Kidney glomerular epithelial cell (primary cell): ENCODE results near the gene PPP1CB.
"Not testable (repeated sequence)": the region's sequence is repeated elsewhere in the genome, so short reads cannot be mapped to it uniquely, and the experiment has no call there.

ENCODE experiments used
- DNase-seq: peaks from one replicate; lab custom pipeline; 2025; lab: John Stamatoyannopoulos, UW

PPP1CB gene

DNA sequence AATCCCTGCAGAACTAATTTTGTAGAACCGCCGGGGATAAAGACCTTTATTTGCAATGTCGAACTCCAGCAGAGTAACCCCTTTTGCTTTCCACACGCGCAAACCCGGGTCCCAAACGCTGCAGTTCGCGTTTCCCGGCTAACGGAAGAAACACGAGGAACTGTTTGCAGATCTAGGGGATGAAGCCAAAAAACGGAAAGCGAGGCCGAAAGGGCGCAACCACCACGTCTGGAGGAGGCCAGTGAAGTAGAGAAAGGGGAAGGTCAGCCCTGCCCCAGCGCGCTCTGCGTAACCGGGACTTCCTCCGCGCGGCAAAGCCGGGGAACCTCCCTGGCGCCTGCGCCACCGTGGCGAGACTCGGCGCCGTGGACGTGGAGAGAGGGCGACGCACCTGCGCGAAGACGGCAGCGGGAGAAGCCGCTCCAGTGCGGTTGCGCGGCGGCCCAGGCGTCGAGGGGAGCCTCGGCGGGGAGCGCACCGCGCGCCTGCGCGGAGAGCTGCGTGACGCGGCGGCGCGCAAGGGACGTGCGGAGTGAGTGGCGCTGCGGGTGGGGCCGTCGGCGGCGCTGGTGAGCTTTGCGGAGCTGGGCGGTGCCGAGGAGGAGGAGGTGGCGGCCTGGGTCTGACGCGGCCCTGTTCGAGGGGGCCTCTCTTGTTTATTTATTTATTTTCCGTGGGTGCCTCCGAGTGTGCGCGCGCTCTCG is at the start of gene PPP1CB:
PPP1CB (plus strand) TSS at position 579 of the 704 bp plus-strand sequence. CDS start 295 bp downstream, outside the sequence.
- peak; percentile 97 for DNase-seq

DNA sequence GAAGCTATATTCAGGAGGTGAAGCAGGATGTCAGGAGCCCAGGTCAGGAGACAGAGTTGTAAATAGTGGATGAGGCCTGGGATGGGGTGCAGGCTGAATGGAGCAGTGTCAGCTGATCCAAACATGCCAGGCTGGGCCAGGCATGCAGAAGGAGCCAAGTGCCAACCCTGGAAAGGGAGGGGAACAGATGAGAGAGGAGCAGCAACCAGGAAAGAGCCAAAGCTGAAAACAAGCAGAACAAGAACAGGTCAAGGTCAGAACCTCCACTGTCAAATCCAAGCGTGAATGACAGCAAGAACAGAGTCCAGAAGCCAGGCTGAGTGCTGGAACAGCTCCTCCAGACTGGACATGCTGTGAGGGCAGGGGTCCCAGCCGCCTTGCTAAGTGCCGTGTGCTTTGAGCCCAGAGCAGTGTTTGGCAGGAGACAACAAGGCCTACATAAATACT is 49.2 kb upstream of the PPP1CB start:
- DNase-seq = no peak

DNA sequence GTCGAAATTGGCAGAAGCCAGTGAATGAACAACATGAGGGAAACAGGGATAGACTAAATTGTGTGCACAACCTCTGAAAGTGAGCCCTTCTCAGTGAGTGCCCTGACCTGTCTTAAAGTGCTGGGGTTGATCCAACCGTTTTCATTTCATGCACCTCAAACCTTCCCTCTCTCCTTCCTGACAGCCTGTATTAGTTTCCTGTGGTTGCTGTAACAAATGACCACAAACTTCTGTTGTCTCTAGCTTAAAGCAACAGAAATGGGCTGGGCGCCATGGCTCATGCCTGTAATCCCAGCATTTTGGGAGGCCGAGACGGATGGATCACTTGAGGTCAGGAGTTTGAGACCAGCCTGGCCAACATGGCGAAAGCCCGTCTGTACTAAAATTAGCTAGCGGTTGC is 48.8 kb upstream of the PPP1CB start:
- no peak for DNase-seq

DNA sequence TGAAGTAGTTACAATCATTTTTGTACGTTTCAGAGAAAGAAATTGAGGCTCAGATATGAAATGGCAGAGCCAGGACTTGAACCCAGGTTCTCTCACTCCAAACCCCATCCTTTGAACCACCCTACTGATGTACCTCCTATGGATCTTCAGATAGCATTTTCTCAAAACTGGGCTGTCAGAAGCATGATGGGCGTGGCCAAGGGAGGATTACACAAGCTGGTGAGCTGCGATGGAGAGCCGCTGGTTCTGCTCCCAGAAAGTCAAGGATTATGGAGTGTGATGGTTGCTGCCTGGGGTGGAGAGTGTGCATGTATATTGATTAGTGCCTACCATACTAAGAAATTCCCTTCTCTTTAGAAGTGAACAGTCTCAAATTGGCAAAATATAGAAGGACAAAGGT is 47.0 kb upstream of the PPP1CB start:
- no peak for DNase-seq

DNA sequence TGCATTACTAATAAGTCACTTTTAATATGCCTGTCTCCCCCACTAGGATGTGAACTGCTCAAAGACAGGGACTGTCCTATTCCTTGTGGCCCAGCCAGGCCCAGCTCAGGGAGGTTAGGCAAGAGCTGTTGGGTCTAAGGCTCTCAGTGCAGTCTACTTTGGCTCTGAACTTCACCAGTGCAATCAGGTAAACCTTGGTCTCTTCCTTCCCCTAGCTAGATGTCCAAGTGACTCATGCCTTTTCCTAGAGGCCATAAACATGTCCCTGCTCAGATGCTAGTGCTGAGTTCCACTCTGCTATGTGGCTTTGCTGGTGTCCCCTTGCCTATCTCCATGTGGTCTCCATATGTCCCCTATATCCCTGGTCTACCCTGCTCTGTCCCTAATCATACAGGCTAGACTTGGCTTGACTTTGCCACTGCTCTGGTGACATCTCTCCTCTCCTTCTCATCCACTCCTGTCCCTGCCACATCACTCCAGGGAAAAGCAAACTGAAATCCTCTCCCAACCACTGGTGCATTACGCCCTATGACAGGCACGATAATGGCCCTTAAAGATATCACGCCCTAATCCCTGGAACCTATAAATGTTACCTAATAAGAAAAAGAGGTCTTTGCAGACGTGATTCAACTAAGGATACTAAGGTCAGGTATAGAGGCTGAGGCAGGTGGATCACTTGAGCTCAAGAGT is 45.7 kb upstream of the PPP1CB start:
- DNase-seq = no peak

DNA sequence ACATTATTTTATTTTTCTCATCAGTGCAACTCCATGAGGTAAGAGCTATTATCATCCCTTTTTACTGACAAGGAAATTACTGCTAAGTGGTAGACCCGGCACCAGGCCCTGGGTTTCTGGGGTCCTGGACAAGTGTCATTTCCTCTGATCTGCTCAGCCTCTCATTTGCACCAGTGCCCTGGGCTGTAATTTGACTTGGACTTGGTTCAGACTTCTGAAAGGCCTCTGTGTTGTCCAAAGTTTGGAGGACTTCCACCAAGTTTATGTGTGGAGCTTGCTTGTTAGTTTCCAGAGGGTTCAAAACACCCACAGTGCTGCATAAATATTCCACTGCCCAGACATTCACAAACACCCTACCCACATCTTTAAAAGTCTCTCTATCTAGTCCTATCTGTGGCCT is 44.0 kb upstream of the PPP1CB start:
- DNase-seq = no peak

DNA sequence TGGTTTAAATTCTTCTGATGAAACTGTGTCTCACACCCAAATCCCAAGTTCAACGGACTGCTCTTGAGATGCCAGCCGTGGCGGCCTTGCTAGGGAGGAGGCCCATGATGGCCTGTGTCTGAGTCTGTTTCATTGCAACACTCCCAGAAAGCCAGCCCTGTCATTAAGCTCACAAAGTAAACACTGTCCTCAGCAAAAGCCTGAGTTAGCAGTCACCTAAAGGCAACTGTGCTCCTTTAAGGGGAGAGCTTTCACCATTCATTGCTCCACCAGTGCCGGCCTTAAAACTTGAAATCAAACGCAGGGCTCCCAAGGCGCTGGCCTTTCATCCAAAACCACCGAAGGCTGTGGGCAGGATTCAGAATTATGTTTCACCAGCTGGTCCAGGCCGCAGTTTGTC is 42.5 kb upstream of the PPP1CB start:
- DNase-seq = no peak

DNA sequence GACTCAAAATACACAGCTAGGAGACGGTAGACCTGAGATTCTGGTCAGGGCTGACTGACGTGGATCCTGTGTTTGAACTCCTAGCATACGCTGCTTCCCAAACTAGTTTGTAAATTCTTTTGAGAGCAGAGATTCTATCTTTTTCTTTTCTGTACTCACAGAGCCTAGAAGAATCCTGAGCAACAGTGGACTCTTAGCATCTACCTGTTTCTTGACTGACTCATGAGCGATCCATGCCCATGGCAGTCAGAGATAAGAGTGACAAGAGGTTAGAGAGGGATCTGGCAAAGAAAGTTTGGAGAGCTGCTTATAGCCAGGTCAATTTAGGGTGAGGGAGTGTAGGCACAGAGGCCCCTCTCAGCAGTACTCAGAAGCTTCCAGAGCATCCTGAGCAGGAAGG is 41.1 kb upstream of the PPP1CB start:
- no peak for DNase-seq

DNA sequence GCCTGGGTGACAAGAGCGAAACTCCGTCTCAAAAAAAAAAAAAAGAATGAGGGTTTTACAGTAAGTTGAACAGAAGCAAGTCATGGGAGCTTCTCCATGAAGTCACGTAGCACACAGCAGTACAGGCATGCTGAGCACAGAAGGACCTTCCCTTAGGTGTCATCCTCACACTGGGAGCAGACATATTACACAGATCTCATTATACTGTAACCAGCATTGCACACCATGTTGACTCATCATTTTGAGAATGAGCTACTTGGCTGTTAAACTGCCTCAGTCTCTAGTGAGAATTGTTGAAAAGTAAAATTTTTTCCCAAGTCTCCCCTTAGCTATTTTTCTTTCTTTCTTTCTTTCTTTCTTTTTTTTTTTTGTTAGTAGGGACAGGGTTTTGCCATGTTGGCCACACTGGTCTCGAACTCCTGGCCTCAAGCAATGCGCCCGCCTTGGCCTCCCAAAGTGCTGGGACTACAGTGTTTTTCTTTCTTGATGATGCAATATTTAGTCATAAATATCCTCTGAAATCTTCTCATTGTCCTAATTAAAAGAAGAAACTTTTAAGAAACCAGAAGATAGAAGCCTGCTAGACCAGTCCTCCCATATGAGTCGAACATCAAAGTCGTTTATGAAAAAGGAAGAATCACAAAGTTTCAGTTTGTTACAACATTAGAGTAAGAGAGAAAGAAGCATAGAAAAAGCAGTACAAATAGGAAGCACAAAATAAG is 37.9 kb upstream of the PPP1CB start:
- DNase-seq = peak; percentile 50

DNA sequence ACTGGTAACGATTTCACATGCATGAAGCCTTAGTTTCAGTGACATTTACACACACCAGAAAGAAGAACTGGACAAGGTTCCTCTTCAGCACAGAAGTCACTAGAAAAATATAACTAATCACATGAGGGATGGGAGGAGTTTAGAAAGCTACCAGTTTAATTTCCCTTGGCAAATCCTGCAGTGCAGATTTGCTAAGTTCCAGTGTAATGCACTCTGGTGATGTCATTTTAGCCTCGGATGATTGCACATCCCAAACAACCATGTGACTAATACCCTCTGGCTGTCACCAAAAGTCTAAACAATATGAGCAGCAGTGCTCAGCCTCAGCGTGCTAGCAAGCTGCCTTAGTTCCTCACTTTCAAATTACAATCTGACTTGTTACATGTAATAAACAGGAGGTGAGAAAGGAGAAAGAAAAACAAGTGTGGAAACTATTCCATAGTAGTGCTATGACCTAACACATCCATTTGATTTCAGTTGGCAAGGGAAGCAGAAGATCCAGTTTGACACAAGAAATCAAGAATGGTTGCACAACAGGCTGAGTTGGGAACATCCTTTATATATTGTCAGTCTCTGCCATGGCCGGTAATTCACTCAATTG is 35.3 kb upstream of the PPP1CB start:
- peak; percentile 94 for DNase-seq

DNA sequence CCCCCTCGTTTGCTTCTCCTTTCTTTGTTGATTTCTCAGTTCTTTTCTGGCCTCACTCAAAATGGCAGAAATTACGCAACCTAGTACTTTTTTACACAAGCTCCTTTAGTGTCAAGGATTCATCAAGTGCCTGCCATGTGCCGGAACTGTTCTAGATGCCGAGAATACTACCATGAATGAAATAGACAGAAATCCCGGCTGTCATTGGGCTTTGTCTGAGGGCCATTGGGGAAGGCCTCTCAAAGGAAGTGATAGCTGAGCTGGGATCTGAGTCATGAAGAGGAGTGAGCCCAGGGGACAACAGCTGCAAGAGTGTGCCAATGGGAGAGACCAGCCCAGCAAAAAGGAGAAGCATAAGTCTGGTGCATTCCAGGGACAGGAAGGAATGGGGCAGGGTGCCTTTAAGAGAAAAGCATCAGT is 34.3 kb upstream of the PPP1CB start:
- peak; percentile 34 for DNase-seq

DNA sequence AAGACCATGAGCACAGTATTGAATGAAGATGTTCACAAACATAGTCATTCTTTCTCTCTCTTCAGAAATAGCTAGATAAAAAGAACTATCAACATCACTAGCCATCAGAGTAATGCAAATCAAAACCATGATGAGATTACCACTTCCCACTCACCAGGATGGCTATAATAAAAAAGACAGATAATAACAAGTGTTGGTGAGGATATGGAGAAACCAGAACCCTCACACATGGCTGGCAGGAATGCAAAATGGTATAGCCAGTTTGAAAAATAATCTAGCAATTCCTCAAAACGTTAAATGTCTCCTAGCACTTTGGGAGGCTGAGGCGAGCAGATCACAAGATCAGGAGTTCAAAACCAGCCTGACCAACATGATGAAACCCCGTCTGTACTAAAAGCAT is 31.3 kb upstream of the PPP1CB start:
- DNase-seq = no peak

DNA sequence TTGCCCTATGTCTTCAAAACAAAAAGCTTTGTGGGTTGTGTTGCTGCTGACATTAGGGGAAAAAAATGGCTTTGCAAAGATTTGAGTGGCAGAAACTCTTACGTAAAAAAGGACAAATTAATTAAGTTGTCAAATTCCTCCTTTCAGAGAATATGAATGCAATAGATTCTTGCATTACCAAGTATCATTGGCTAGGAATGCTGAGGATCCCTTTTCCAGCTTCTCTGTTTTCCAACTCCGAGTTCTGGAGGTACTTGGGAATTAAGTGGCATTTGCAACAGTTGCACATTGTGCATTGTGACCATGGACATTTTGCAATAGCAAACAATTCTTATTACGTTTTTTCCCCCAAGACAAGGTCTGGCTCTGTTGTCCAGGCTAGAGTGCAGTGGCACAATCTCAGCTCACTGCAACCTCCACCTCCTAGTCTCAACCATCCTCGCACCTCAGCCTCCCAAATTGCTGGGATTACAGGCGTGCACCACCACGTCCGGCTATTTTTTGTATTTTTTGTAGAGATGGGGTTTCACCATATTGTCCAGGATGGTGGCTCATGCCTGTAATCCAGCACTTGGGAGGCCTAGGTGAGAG is 29.9 kb upstream of the PPP1CB start:
- no peak for DNase-seq

DNA sequence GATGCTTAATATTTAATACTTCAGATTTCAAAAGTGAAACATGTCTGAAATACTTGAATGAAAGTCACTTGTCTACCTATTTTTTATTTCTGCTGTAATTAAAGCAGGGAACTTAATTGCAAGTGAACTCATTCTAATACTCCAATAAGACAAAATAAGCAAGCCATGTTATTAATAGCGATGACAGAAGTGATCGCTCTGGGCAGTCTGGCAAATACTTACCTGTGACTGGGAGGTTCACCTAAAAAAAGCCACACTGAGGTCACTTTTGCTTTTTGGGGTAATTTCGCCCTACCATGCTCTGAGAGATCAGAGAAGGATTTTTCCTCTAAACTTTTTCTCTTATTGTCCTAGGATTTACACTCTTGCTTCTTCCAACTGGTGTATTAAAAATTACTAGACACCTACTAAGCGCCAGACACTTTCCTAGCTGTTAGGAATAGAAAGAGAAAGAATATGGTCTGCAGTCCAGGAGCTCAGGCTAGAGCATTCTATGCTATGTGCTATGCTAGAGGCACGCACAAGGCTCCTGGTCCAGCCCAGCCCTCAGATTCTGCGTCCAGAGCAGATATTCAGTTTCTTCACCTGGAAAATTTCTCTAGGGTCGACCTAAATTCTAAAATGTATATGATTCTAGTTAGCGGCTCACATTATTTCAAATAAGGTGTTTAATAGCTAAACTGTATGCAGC is 26.5 kb upstream of the PPP1CB start:
- DNase-seq = no peak

DNA sequence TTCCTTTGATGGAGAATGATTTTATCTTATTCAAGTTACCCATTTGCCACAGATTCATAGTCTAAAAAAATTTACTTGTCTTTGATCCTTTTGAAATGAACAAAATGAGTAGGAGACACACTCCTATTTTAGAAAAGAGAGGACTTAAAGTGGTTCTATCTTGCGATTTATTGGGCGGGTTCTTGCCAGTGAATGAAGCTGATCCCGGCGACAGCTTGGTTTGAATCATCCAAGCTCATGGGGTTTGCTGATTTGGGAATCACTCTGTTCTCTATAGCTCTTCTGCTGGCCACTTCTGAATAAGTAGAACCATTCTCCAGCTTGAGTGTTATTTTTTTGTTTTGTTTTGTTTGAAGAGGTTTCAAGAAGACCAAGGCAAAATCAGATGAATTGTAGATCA is 25.5 kb upstream of the PPP1CB start:
- DNase-seq = no peak

DNA sequence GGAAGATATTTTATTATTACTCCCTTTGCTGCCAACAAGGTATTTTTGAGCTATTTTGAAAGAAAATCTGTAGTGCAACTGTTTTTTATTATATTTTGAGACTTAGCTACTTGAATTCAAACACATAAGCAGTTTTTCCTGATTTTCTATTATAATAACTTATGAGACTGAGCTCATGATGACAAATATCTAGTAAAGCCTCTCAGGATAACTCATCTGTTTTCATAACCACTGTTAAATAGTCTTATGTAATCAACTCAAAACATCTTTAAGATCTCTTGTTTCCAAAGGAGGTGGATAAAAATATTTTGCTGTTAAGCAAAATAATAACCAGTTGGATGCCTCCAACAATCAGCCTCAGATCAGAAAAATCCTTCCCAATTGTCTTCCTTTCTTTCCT is 21.9 kb upstream of the PPP1CB start:
- DNase-seq = peak; percentile 25

DNA sequence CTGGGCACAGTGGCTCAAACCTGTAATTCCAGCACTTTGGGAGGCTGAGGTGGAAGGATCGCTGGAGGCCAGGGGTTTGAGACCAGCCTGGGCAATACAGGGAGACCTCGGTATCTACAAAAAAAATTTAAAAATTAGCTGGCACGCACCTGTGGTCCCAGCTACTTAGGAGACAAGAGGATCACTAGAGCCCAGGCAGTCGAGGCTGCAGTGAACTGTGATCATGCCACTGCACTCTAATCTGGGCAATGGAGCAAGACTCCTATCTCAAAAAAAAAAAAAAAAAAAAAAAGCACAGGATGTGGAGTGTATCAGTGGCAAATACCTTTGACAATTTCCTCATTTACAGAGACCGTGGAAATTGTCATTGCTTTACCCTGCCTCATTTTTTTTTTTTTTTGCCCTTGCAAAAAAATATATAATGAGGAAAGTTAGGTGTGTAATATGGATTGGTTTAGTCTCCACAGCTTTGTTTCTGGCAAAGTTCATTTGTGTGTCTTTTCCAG is 20.9 kb upstream of the PPP1CB start:
- DNase-seq = no peak

DNA sequence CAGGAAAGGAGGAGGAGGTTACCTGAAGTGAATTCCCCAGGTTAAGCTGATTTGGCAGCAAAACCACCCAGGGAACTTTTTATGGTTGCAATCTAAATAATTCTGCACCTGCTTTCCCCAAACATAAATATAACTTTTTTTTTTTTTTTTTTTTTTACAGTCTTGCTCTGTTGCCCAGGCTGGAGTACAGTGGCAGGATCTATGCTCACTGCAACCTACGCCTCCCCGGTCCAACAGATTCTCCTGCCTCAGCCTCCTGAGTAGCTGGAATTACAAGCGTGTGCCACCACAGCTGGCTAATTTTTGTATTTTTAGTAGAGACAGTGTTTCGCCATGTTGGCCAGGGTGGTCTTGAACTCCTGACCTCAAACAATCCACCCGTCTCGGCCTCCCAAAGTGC is 16.1 kb upstream of the PPP1CB start:
- DNase-seq = no peak

DNA sequence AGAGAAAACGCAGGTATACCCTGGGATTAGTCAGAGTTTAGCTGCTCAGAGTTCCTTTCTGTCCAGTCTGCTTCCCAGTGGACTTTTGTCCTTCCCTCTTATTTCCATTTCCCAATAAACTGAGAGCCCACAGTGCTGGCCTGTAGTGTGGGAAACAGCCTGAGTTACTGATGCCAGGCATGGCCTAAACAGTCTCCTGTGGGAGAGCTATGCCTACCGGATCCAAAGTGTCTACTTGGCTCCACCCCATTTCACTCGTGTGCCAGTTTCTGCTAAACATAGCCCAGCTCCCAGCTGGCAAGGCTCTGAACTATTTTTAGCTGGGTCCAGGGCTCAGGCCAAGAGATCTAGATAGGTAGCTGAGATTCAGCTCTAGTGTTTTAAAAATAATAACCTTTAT is 15.6 kb upstream of the PPP1CB start:
- no peak for DNase-seq

DNA sequence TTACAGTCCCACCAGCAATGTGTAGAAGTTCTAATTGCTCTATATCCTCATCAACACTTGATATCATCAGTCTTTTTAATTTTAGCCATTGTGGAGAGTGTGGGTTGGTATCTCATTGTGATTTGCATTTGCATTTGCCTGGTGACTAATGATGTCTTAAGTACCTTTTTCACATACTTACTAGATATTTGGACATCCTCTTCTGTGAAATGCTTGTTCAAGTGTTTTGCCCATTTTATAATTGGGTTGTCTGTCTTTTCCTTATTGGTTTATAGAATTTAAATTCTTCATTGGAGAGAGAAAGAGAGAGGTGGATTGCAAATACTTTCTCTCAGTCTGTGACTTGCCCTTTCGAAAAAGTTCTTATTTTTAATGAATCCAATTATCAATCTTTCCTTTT is 14.0 kb upstream of the PPP1CB start:
- DNase-seq = no peak

DNA sequence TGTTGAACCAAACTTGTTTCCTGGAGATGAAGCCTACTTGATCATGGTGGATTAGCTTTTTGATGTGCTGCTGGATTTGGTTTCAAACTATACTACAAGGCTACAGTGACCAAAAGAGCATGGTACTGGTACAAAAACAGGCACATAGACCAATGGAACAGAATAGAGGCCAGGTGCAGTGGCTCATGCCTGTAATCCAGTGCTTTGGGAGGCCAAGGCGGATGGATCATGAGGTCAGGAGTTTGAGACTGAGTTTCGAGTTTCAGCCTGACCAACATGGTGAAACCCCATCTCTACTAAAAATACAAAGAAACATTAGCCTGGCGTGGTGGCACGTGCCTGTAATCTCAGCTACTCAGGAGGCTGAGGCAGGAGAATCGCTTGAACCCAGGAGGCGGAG is 9.0 kb upstream of the PPP1CB start:
- not testable (repeated sequence) for DNase-seq
